RWPE1 (cell line): ENCODE measurements around the gene SYT12.

Experiments
- CTCF ChIA-PET: fragments of 350-600 bp; sonication (Branson Sonifier 250); formaldehyde crosslinking; extraction: SDS; loops from one replicate; lab custom pipeline; 2021; lab: Yijun Ruan, JAX
- POLR2A ChIA-PET: fragments of 400-600 bp; formaldehyde crosslinking; extraction: SDS; loops from one replicate; lab custom pipeline; 2020; ENCODE audit warnings: antibody characterized with exemption; ENCODE audit not compliant: low non-redundant PET; lab: Yijun Ruan, JAX
- DNase-seq: peaks from one replicate; pipeline ENCODE4 v3.0.0; 2012; ENCODE audit warnings: low spot score
- H3K27ac ChIP-seq: fragments of 450-650 bp; 2 replicates; pipeline ENCODE4 v1.5.1; 2017
- CTCF ChIP-seq: fragments of 450-650 bp; conservative IDR thresholded peaks from 2 replicates; pipeline ENCODE4 v1.5.1; 2017; ENCODE audit warnings: low read depth, mild to moderate bottlenecking

The SYT12 gene

GRCh38 chr11:67016550-67016949 is 6.4 kb upstream of the SYT12 start:
- no peak for TF ChIP-seq CTCF
- ChIA-PET CTCF (no interaction called here), POLR2A (no interaction called here)
- H3K27ac ChIP-seq, result no peak overlapping the region
- DNase-seq, result no peak

GRCh38 chr11:67020949-67021348 is 2.0 kb upstream of the SYT12 start:
- CTCF ChIA-PET, result interaction anchor here (0.6 kb wide), 2 partner anchors 58 to 169 kb away, joined by 4 read pairs; no protein-coding TSS in a partner anchor
- TF ChIP-seq CTCF, result no peak
- DNase-seq, result no peak
- POLR2A ChIA-PET, result no interaction called here
- peak overlapping the region; percentile 81 for H3K27ac ChIP-seq

- POLR2A ChIA-PET, result interaction anchor here (0.7 kb wide), 1 partner anchor 27 kb away, joined by 4 read pairs; no protein-coding TSS in a partner anchor
- DNase-seq, result peak; percentile 84
- no peak for TF ChIP-seq CTCF
- CTCF ChIA-PET, result interaction anchor here (0.6 to 1.0 kb wide), 5 partner anchors 22 to 334 kb away, joined by 3 to 6 read pairs (median 3); no protein-coding TSS in a partner anchor
- peak overlapping the region; percentile 81 for H3K27ac ChIP-seq
Observed at GRCh38 chr11:67022341-67022933, 497 bp upstream of the SYT12 start.

- CTCF ChIA-PET, result interaction anchor here (0.6 to 0.9 kb wide), 4 partner anchors 30 to 174 kb away, joined by 3 to 5 read pairs (median 4); no protein-coding TSS in a partner anchor
- POLR2A ChIA-PET, result no interaction called here
Observed at GRCh38 chr11:67023957-67024353, 1.0 kb downstream of the SYT12 start.

GRCh38 chr11:67024410-67024809 is 1.5 kb downstream of the SYT12 start:
- ChIA-PET POLR2A (no interaction called here), CTCF (interaction anchor here (0.6 to 0.9 kb wide), 2 partner anchors 29 to 144 kb away, joined by 3 to 5 read pairs; no protein-coding TSS in a partner anchor)
- DNase-seq, result no peak

More at GRCh38 chr11:67023957-67024353, 1.0 kb downstream of the SYT12 start:
- no peak for DNase-seq
- peak overlapping the region; percentile 81 for H3K27ac ChIP-seq
- no peak for TF ChIP-seq CTCF

GRCh38 chr11:67024966-67025365 is 2.0 kb downstream of the SYT12 start:
- TF ChIP-seq CTCF, result no peak
- no peak for DNase-seq
- peak overlapping the region; percentile 81 for H3K27ac ChIP-seq
- POLR2A ChIA-PET, result interaction anchor here (0.6 kb wide), 1 partner anchor 399 kb away, joined by 4 read pairs; no protein-coding TSS in a partner anchor
- CTCF ChIA-PET, result interaction anchor here (1.1 kb wide), 1 partner anchor 40 kb away, joined by 7 read pairs; no protein-coding TSS in a partner anchor

More at GRCh38 chr11:67024410-67024809, 1.5 kb downstream of the SYT12 start:
- H3K27ac ChIP-seq, result peak overlapping the region; percentile 81
- no peak for TF ChIP-seq CTCF
